HepG2 (cell line): ENCODE results near the gene EED. TPM values are rescaled to one million over a fixed set of nuclear protein-coding genes. Genes with fewer than 3 reads are reported as not detected.

Experiments used
- AFF4 ChIP-seq: sonication (generic); formaldehyde crosslinking; IDR thresholded peaks from 2 replicates; pipeline ENCODE4 v1.4.0; 2020; ENCODE audit warnings: missing genetic modification reagents
- DNMT3B ChIP-seq: conservative IDR thresholded peaks from 2 replicates; pipeline ENCODE4 v1.6.1; 2016; ENCODE audit warnings: missing biosample characterization, control low read depth
- EEA1 ChIP-seq: sonication (generic); formaldehyde crosslinking; IDR thresholded peaks from 2 replicates; pipeline ENCODE4 v1.5.1; 2020; ENCODE audit warnings: mild to moderate bottlenecking, missing genetic modification reagents, borderline replicate concordance
- MAX ChIP-seq: IDR thresholded peaks from 2 replicates; pipeline ENCODE4 v1.6.1; 2012; ENCODE audit warnings: inconsistent platforms
- NFRKB ChIP-seq: fragments of 450-650 bp; IDR thresholded peaks from 2 replicates; pipeline ENCODE4 v1.6.1; 2017
- NR2F2 ChIP-seq: IDR thresholded peaks from 2 replicates; pipeline ENCODE4 v1.6.1; 2012; ENCODE audit warnings: low read depth, inconsistent platforms, borderline replicate concordance
- PHF8 ChIP-seq: sonication (generic); formaldehyde crosslinking; IDR thresholded peaks from 2 replicates; pipeline ENCODE4 v1.5.0; 2020; ENCODE audit warnings: missing genetic modification reagents
- RNF219 ChIP-seq: sonication (generic); formaldehyde crosslinking; IDR thresholded peaks from 2 replicates; pipeline ENCODE4 v1.5.0; 2020; ENCODE audit warnings: mild to moderate bottlenecking, missing genetic modification reagents
- SMC3 ChIP-seq: IDR thresholded peaks from 2 replicates; pipeline ENCODE4 v1.6.1; 2011; ENCODE audit warnings: low read length, improper control_type of control experiment
- TEF ChIP-seq: sonication (generic); formaldehyde crosslinking; IDR thresholded peaks from 2 replicates; pipeline ENCODE4 v1.5.0; 2020; ENCODE audit warnings: missing genetic modification reagents
- TIGD3 ChIP-seq: sonication (generic); formaldehyde crosslinking; IDR thresholded peaks from 2 replicates; pipeline ENCODE4 v1.5.1; 2020; ENCODE audit warnings: mild to moderate bottlenecking, missing genetic modification reagents, borderline replicate concordance
- YEATS4 ChIP-seq: sonication (generic); formaldehyde crosslinking; IDR thresholded peaks from 2 replicates; pipeline ENCODE4 v1.4.0; 2020; ENCODE audit warnings: missing genetic modification reagents, borderline replicate concordance
- ZNF513 ChIP-seq: sonication (generic); formaldehyde crosslinking; conservative IDR thresholded peaks from 2 replicates; pipeline ENCODE4 v1.5.0; 2020; ENCODE audit warnings: missing genetic modification reagents
- ZNF563 ChIP-seq: sonication (generic); formaldehyde crosslinking; IDR thresholded peaks from 2 replicates; pipeline ENCODE4 v1.8.0; 2022; ENCODE audit warnings: mild to moderate bottlenecking, moderate library complexity, missing genetic modification reagents
- ZNF616 ChIP-seq: sonication (generic); formaldehyde crosslinking; IDR thresholded peaks from 2 replicates; pipeline ENCODE4 v1.5.0; 2020; ENCODE audit warnings: low read depth, mild to moderate bottlenecking, missing genetic modification reagents
- ZNF839 ChIP-seq: sonication (generic); formaldehyde crosslinking; IDR thresholded peaks from 2 replicates; pipeline ENCODE4 v1.4.0; 2020; ENCODE audit warnings: missing genetic modification reagents, mild to moderate bottlenecking, borderline replicate concordance
- ZNF883 ChIP-seq: sonication (generic); formaldehyde crosslinking; IDR thresholded peaks from 2 replicates; pipeline ENCODE4 v1.5.1; 2020; ENCODE audit warnings: mild to moderate bottlenecking, missing genetic modification reagents; ENCODE audit errors: not compliant biosample characterization
- polyA plus RNA-seq, 8 experiments: library from polyadenylated mRNA; depleted of rRNA in 3 of 8; stranded (reverse) in 7 of 8; unstranded in 1 of 8; fragments of >200 nt; fragmentation: Illumina TruSeq in 4 of 8; extraction: Trizol in 4 of 8; gene quantifications; 2 replicates each; pipeline versions ENCODE4 v1.2.1 to v1.2.3, GENCODE V29; 2011 to 2016; ENCODE audit warnings: low read depth in 4 of 8, missing spikeins in 1 of 8, mixed read lengths in 1 of 8; ENCODE audit not compliant: insufficient read depth in 1 of 8
- total RNA-seq, 5 experiments: library from RNA; depleted of rRNA; stranded (reverse); fragments of >200 nt; fragmentation: Illumina TruSeq; extraction: Trizol; gene quantifications; 2 replicates each; pipeline ENCODE4 v1.2.3, GENCODE V29; 2016; ENCODE audit warnings: low read depth in 1 of 5

EED gene
- total and polyA plus RNA-seq, 2 of the 13 experiments (the other 11 are each of a cell fraction or from before 2014, with no cell fraction given) = 11.0 to 28.4 TPM

GRCh38 chr11:86205421-86206336 lies 38.9 kb upstream of the EED start (continued):
- no peak for TF ChIP-seq ZNF563 (CRISPR knock-in tag)
- no peak for TF ChIP-seq ZNF616 (CRISPR knock-in tag)
- no peak for TF ChIP-seq DNMT3B (CRISPR knock-in tag)
- no peak for TF ChIP-seq EEA1
- no peak for TF ChIP-seq RNF219 (CRISPR knock-in tag)
- TF ChIP-seq AFF4 (CRISPR knock-in tag) = no peak
- no peak for TF ChIP-seq ZNF883 (CRISPR knock-in tag)
- TF ChIP-seq SMC3 = no peak
- TF ChIP-seq NFRKB = no peak
- no peak for TF ChIP-seq NR2F2
- TF ChIP-seq MAX = no peak
- TF ChIP-seq ZNF839 (CRISPR knock-in tag) = no peak
- no peak for TF ChIP-seq TIGD3 (CRISPR knock-in tag)
- no peak for TF ChIP-seq TEF
- TF ChIP-seq PHF8 (CRISPR knock-in tag) = 0 out of 2 replicates have a peak, but pooled peaks have one; percentile 22
- no peak for TF ChIP-seq YEATS4 (CRISPR knock-in tag)
- TF ChIP-seq ZNF513 = no peak
